Right ventricle myocardium superior (tissue), 1 donor: Measurements from ENCODE around the gene MTMR2. TPM values are rescaled to one million over a fixed set of nuclear protein-coding genes. Genes with fewer than 3 reads are reported as not detected.
A peak's percentile ranks its signal among the peaks of the same experiment; 100 is the strongest.
"Not testable (repeated sequence)": the region's sequence is repeated elsewhere in the genome, so short reads cannot be mapped to it uniquely, and the experiment has no call there.

ENCODE experiments used
- ATAC-seq: fragments of 200-7000 bp; cut with Tn5 transposase; one replicate; pipeline ENCODE4 v1.9.1; 2020; ENCODE audit warnings: mild to moderate bottlenecking; ENCODE audit not compliant: poor library complexity
- DNase-seq: peaks from one replicate; pipeline ENCODE4 v3.0.0-alpha.2; 2020
- intact Hi-C: fragments of 100-400 bp; cut with DNase I; formaldehyde crosslinking; loops from one replicate; pipeline ENCODE4 v1.11.2; 2022
- total RNA-seq: library from RNA; stranded (reverse); fragmentation: NEBNext Ultra II Directional; extraction: Animal tissue kit (Norgen Biotek cat#: 25700); gene quantifications from one replicate; pipeline ENCODE4 v1.2.1, GENCODE V29; 2021
- donor health status: DM: no; HTN: yes; CAD: no; lungs with severe emphysema.

Gene MTMR2
- total RNA-seq, 1 donor from 2014 or later, result 16.2 TPM

DNA sequence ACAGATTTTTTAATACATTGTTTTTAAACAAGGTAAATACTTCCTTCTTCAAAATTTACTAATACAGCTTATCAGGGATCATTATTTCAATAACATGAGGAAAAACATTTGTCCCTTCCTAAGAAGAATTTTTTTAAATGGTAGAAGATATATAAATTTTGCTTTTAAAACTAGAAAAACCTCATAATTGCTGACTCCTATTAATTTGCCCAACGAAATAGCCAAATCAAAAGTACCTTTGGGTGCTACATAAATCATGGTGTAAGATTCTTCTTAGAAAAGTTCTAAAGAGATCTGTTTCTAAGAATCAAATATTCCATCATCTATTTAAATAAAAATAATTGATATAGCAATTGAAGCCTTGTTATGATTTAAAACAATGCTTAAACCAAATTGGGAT is 78.7 kb downstream of the MTMR2 start:
- ATAC-seq, result no peak
- DNase-seq, result no peak
- intact Hi-C loops, result no loop called here

DNA sequence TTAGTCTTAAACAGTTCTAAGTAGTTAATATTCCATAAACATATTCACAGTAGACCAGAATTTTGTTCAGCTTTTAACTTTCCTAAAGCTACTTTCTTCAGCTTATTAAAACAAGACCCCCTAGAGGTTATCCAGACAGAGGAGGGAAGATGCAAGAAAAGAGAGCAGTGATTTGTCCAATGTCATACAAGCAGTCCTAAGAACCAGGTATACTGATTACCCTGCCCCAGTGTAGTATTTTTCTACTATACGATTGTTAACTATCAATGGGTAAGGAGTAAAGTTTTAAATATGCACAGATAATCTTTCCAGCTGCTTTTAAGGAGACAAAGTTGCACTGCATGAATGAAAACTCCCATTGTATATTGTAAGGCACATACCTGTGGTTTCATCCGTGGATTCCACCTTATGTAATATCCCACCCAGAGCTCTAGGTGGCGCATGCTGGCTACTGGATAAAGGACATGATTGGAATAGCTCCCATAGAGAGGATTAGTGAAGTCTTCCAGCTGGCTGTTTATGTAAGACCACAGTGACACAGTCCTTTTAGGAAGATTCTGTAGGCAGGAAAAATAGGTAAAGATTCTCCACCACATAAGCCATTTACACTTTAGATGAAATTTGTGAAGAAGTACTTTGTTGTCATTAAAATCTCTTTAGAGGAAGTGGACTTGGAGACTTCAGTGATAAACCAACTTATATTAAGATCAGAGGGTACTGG is 88.0 kb downstream of the MTMR2 start:
- intact Hi-C loops, result loop anchor here (5.0 kb wide), 1 partner anchor 556 kb away; the partner anchor contains the start of gene JRKL
- DNase-seq, result peak; percentile 47
- peak; percentile 98 for ATAC-seq

DNA sequence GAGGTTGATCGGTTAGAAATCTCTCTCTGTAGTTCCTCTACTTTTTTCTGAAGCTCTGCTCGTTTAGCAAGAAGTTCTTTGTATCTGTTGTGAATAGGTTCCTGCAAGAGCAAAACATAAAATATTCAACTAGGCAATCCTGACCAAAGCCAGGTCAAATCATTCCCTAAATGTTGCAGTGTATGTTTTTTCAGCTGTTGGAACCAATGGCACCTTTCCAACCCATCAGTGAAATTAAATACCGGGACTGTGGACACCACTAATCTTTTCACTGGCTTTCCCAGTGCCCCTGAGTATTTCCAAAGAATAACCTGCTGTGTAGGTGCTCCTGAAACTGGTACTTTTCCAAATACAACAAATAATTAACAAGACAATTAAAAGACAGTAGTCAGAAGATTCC is 88.6 kb downstream of the MTMR2 start:
- ATAC-seq, result no peak
- intact Hi-C loops, result loop anchor here (5.0 kb wide), 1 partner anchor 557 kb away; the partner anchor contains the start of gene JRKL

DNA sequence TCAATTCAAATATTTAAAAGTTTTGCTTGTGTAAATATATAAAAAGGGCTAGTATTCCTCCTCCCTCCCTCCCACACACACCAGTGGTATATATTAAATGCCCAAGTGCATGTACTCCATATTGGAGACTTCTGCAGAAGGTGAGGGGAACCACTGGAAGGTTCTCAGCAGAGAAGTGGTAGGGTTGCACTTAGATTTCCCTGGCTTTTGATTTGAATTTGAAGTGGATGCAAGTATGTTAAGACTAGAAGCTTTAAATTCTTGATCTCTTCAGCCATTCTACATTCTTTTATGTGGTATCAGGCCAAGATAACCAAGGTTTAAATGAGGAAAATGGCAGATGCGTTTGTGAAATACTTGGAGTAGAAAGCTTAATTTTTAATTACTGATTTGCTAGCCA is 90.5 kb downstream of the MTMR2 start:
- intact Hi-C loops, result no loop called here
- ATAC-seq, result no peak
- no peak for DNase-seq

More for the DNA sequence above, 88.6 kb downstream of the MTMR2 start:
- no peak for DNase-seq

DNA sequence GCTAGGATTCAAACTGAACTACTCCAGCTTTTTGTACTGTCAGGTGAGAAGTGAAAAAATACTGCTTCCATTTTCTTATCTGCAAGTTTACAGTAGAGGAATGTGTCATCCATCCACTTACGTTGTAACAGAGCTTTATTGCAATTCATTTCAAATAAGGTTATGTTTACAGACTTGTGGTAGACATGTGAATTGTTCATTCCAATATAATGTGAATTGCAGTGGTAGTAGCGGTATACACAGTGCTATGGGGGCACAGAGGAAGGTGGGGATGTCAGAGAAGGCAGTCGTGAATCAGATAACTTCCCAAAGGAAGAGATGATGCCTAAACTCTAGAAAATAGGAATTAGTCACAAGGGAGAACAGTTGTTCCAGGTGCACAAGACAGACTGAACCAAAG is 91.1 kb downstream of the MTMR2 start:
- no peak for DNase-seq
- intact Hi-C loops, result no loop called here

DNA sequence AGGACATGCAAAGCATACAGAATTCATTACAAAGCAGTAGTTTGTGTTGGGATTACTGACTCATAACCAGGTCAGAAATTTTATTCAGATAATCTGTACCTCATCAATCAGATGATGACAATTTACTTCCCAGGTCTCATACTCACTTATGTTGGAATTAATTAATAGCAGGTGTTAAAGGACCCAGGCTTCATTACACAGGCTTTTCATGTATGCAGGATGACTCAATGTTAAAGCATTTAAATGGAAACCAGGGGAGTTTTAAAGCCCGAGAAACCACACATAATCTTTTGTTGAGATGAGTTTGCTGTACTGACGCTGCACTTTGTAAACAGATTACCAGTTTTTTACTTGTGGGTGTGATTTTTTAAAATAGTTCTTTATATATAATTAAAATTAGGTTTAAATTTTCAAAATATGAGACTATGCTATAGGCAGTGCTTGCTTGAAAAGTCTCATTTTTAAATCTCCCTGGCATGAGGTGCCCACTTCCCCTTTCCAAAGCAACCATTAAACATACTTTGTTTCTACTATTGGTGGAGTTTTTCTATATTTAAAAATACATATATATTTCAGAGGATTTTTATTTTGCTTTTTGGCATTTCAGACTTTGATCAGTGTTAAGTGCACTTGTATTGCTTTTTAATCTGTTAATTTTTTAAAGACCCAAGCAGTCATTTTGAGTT is 92.6 kb downstream of the MTMR2 start:
- intact Hi-C loops, result no loop called here
- DNase-seq, result no peak
- no peak for ATAC-seq

More for the DNA sequence above, 91.1 kb downstream of the MTMR2 start:
- ATAC-seq, result no peak

DNA sequence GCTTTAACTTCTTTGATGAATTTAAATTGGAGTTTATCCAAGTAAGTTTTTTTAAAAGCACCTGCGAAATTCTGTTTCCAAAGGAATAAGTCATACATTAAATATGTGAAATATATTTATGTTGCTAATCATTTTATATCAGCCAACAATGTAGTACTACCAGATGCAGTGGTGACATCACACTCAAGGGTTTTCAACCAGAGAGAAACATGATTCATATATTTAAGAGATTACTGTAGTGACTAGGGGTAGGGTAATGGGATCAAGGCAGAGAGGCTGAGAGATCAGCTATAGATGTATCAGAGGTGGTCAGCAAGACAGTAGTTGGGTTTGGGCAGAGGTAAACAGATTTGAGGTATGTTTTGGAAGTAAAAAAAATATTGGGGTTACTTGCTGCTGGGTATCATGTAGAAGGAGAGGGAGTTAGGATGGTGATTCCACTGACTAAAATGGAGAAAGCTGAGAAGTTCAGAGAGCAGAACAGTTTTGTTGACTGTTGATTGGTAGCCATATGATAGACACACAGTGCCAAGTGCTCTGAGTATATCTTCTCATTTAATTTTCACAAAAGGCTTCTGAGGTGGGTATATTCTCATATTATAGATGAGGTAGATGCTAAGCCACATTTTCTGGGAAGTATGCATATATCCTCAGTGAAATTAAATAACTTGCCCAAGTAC is 94.2 kb downstream of the MTMR2 start:
- intact Hi-C loops, result no loop called here
- DNase-seq, result no peak
- ATAC-seq, result no peak

DNA sequence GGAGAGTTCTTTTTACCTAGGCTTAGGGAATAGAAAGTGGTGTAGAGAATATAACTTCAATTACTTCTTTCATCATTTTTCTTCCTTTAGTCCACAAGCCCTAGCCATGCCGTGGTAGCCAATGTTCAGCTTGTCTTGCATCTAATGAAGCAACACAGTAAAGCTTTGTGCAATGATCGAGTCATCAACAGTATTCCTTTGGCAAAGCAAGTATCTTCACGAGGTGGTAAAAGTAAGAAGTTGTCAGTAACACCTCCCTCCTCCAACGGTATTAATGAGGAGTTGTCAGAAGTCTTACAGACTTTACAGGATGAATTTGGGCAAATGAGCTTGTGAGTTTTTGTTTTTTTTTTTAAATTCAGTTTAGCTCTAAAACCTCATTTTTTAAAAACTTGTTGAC is 96.2 kb downstream of the MTMR2 start:
- no peak for DNase-seq
- no peak for ATAC-seq
- intact Hi-C loops, result no loop called here

DNA sequence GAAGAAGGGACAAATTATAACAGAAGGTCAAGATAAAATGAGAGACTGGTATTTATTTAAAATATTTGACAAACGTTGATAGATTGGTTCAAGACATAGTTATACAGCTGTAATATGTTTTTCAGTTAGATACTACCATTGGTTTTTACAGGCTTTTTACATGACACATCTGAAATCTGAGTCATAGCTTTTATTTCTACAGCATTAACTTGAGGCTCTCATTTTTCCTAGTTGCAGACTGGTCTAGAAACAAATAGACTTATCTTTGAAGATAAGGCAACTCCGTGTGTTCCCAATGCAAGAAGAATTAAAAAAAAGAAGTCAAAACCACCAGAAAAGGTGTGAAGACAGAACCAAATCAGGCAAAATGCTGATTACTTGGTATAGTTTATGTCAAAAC is 102.3 kb downstream of the MTMR2 start:
- no peak for ATAC-seq
- DNase-seq, result no peak
- intact Hi-C loops, result no loop called here

DNA sequence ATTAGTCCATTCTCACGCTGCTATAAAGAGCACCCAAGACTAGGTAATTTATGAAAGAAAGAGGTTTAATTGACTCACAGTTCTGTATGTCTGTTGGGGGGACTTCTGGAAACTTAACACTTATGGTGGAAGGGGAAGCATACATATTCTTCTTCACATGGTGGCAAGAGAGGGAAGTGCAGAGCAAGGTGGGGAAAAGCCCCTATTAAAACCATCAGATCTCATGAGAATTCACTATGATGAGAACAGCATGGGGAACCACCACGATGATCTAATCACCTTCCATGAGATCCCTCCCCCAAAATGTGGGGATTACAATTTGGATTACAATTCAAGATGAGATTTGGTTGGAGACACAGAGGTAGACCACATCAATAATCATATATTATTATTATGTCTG is 107.9 kb downstream of the MTMR2 start:
- intact Hi-C loops, result no loop called here
- ATAC-seq (no peak), DNase-seq (no peak)

DNA sequence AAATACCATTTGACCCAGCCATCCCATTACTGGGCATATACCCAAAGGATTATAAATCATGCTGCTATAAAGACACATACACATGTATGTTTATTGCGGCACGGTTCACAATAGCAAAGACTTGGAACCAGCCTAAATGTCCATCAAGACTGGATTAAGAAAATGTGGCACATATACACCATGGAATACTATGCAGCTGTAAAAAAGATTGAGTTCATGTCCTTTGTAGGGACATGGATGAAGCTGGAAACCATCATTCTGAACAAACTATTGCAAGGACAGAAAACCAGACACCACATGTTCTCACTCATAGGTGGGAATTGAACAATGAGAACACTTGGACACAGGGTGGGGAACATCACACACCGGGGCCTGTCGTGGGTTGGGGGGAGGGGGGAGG is 112.9 kb downstream of the MTMR2 start:
- intact Hi-C loops, ATAC-seq: not testable (repeated sequence)

DNA sequence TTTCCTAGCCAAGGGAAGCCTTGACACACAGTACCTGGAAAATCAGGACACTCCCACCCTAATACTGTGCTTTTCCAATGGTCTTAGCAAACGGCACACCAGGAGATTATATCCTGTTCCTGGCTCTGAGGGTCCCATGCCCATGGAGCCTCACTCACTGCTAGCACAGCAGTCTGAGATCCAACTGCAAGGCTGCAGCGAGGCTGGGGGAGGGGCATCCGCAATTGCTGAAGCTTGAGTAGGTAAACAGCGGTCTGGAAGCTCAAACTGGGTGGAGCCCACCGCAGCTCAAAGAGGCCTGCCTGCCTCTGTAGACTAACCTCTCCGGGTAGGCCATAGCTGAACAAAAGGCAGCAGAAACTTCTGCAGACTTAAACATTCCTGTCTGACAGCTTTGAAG is 117.4 kb downstream of the MTMR2 start:
- DNase-seq, ATAC-seq, intact Hi-C loops: not testable (repeated sequence)

More for the DNA sequence above, 112.9 kb downstream of the MTMR2 start:
- not testable (repeated sequence) for DNase-seq

DNA sequence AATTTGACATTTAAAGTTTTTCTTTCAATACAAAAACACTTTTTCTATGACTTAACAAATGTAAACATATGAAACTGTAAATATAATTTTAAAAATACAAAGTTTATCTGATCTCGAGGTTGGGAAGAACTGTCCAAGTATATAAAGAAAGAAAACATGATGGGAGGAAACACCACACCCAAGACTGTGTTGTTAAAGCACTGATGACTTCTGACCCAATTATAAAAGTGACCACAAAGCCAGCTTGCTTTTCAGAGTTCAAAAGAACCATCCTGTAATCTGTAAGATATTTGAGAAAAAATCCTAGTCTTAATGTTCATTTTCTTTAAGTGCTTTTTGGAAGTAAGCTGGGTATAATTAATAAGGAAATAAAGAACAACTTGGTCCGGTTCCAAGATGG is 118.0 kb downstream of the MTMR2 start:
- DNase-seq (no peak), ATAC-seq (no peak)

DNA sequence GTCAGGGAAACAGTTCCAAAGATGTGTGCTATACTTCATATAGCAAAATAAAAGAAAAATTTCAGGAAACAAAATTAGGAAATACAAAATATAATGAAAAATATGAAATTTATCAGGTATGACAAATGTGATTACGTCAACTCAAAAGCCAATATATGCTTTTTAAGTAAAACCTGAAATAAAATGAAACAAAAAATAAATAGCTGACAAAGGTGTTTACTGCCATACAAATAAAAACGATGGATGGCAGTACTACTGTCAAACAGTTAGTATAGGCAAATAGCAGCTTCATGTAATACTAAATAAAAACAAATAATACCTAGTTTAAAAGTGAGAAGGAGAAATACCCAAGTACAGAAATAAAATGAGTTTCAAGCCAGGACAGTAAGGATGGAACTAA is 119.9 kb downstream of the MTMR2 start:
- intact Hi-C loops, result no loop called here
- DNase-seq, result no peak
- ATAC-seq, result no peak

More for the DNA sequence above, 118.0 kb downstream of the MTMR2 start:
- intact Hi-C loops, result no loop called here

DNA sequence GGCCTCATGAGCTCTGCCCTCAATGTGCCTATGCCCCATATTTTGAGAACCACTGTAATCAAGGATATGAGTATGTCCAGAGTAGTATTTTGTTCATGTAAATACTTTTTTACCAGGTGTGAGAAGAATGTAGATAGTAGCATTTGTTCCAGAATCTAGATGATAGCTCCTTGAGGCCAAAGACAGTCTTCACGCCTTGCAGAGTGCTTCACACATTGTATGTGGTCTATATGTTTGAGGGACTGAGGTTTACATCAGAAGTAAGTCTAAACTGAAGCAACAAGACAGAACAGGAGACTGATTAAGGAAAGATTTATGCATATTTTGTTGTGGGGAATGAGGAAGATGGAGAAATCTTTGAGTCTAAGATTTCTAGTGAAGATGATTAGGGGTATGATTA is 121.1 kb downstream of the MTMR2 start:
- ATAC-seq (no peak), DNase-seq (no peak)
- intact Hi-C loops, result no loop called here

DNA sequence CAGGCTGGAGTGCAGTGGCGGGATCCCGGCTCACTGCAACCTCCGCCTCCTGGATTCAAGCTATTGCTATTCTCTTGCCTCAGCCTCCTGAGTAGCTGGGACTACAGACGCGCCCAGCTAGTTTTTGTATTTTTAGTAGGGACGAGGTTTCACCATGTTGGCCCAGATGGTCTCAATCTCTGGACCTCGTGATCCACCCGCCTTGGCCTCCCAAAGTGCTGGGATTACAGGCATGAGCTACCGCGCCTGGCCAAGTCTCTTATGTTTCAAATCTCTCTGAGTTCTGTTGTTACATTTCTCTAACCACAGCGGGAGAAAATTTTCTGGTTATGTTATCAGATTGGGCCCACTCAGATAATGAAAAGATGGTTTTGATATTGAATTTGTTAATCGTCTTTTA is 123.5 kb downstream of the MTMR2 start:
- ATAC-seq, result no peak
- intact Hi-C loops, result no loop called here
- DNase-seq, result no peak

DNA sequence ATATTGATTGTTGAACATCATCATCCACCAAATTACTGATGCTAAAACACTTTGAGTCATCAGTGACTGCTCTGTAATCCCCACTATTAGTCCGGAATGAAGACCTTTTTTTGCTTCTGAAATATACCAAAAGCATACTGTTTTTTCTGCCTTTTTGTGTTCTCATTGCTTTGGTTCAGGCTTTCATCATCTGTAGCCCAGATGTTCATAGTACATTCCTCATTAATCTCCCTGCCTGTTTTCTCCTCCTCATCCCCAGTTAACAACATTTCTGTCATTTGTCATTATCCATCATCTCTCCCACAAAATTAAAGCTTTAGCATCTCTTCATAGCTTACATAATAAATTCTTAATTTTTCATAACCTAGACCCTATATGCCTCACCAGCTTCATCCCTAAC is 124.4 kb downstream of the MTMR2 start:
- no peak for ATAC-seq
- intact Hi-C loops, result no loop called here
- DNase-seq, result no peak

DNA sequence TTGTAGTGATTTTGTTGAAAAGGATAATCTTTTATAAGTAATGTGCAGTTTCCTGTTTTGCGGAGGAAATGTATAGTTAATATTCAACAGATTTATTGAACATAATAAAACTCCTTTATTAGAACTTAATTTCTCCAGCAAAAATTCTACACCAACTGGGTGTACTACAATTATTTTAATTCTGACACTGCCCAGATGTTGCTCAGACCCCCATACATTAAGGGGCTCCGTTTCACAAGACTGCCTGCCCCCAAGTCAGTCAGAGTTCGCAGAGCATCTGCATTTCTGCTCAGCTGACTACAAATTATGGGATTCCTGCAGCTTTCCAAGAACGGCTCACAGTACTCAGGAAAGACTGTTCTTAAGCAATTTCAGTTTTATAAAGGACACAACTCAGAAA is 127.4 kb downstream of the MTMR2 start:
- intact Hi-C loops, result no loop called here
- no peak for ATAC-seq
- DNase-seq, result no peak

DNA sequence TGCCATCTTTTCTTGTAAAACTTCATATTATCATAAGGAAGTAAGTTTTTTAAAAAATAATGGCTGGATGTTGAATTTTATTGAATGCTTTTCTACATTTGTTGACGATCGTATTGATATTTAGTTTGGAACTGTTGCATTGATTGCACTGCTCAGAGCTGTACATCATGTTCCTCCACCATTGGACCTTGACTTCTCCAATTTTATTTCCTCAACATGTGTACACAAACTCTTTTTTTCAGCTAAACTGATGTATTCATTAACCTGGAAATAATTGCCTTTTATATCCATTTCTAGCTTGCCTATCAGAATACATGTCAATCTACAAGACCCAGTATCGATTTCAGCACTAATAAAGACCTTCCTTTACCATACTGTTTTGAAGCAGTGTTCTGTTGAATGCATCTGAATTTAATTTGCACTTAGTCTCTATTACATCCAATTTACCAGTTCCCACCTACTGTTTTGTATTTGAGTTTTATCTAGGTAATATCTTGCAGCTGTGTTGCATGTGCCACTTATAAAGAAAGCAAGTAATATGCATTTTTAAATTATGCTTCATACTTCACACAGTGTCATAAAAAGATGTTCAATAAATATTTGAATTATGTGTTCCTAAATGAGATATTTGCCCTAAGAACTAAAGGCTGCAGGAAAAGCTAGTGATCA is 128.1 kb downstream of the MTMR2 start:
- intact Hi-C loops, result no loop called here
- ATAC-seq (no peak), DNase-seq (no peak)
